Heart left ventricle (tissue), 13 donors: Measurements from ENCODE around the gene SRGAP1.

ENCODE experiments used
- POLR2A ChIP-seq, 2 donors: fragments of 450-650 bp; IDR thresholded peaks; one replicate each; pipeline ENCODE4 v1.6.1; 2017; ENCODE audit warnings: antibody characterized with exemption in 2 of 2, mild to moderate bottlenecking in 2 of 2, moderate library complexity in 2 of 2
- TF ChIP-seq, protein P1 (sequence below), 12 donors: fragments of 200-600 bp; sonication (generic) in 4 of 12; IDR thresholded peaks; one replicate each; pipeline versions ENCODE4 v1.5.0 to v1.8.0; 2018 to 2022; ENCODE audit warnings: antibody characterized with exemption in 12 of 12, mild to moderate bottlenecking in 5 of 12
- donor health status: ischemic (EF 13 %, LVEDD 7.1; RV severe dilation, severe dysfunction).
- donor health status: DM: no; HTN: yes; CAD: no.
- donor health status: DM: no; HTN: no; CAD: no.
- donor health status: ischemic (EF 25% LVEDD 6.9; RV normal size, moderate dysfunction).
- donor health status: ischemic (EF 25% LVEDD 5.7; RV mildly dilated, moderate dysfunction).
- donor health status: ischemic (EF 35%, LVEDD 5.7; RV mildly dilated, moderate dysfunction).
- donor health status: nonischemic (EF 11% LVEDD 7.7; RV severe dilation, severe dysfunction).
- donor health status: DM: yes; HTN: yes; CAD: no.
- donor health status: PGD.
- donor health status: ischemic (EF 29% LVEDD 5.4; RV normal size, mild dysfunction).
- donor health status: nonischemic (EF 23%, LVEDD 6.1; RV moderate dilation, normal function).

DNA sequence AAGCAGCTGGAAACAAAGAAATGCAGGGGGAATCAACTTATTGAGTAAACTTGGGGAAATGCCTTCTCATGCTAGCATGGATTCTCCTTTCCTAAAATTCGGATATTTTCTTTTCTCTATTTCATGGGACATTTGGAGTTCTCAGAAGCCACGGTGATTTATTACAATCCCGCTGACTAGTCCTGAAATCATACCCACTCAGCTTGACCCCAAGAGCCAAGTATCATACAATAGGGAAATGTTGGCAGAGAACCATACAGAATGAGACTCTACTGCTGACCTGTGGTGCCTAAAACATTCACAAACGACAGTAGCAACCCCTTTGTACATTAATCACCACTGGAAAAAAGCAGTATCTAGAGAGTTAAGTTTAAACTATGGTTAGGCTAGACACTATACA is 265.2 kb downstream of the SRGAP1 start:
- TF ChIP-seq, protein P1, sequence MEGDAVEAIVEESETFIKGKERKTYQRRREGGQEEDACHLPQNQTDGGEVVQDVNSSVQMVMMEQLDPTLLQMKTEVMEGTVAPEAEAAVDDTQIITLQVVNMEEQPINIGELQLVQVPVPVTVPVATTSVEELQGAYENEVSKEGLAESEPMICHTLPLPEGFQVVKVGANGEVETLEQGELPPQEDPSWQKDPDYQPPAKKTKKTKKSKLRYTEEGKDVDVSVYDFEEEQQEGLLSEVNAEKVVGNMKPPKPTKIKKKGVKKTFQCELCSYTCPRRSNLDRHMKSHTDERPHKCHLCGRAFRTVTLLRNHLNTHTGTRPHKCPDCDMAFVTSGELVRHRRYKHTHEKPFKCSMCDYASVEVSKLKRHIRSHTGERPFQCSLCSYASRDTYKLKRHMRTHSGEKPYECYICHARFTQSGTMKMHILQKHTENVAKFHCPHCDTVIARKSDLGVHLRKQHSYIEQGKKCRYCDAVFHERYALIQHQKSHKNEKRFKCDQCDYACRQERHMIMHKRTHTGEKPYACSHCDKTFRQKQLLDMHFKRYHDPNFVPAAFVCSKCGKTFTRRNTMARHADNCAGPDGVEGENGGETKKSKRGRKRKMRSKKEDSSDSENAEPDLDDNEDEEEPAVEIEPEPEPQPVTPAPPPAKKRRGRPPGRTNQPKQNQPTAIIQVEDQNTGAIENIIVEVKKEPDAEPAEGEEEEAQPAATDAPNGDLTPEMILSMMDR (IDR thresholded peaks at IDR 0.05): no peak
- no peak for TF ChIP-seq POLR2A (IDR thresholded peaks at IDR 0.05)
